ENCODE data around the gene NEUROD2.

DNA sequence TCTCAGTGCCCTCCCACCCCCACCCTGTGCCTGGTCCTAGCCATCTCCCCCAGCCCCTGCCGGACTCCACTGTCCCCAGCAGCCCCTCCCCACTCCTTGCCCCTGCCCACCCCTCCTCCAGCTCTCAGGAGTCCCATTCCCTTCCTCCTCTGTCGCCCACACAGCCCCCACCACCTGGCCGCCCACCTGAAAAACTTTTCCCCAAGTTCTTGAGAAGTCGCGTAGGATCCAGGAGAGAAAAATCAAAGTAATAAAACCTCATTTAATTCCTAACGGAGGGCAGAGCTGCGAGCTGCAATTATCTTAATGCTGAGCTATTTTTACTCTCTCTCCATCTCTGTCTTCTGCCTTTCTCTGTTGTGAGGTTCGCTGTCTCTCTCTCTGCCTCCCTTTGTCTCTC, 16.6 kb upstream of the NEUROD2 start:
- TF ChIP-seq CTCF (IDR thresholded peaks at IDR 0.05): no peak
- TF ChIP-seq EP300 (IDR thresholded peaks at IDR 0.05): no peak
- TF ChIP-seq POLR2A (IDR thresholded peaks at IDR 0.05): no peak
- TF ChIP-seq POLR2AphosphoS5 (IDR thresholded peaks at IDR 0.05): no peak
